GM21528 (cell line): ENCODE measurements around the gene UBAP2L.

Experiments
- ATAC-seq: cut with Tn5 transposase; IDR thresholded peaks from one replicate; pipeline ENCODE4 v1.9.1; 2021; ENCODE audit warnings: mild to moderate bottlenecking, moderate library complexity; ENCODE audit not compliant: unreplicated experiment, low FRiP score

The UBAP2L gene

GRCh38 chr1:154220071-154220969 is at the start of gene UBAP2L:
Gene UBAP2L (plus strand): TSS chr1:154220955. CDS start chr1:154225124, 4,169 bp downstream.
- peak; percentile 81 for ATAC-seq

- ATAC-seq: no peak
These were observed 49.6 kb upstream of the UBAP2L start for GRCh38 chr1:154171223-154171583.

GRCh38 chr1:154171880-154172279 is 48.9 kb upstream of the UBAP2L start:
- ATAC-seq: no peak

- ATAC-seq: no peak
These were observed 46.1 kb upstream of the UBAP2L start for GRCh38 chr1:154174654-154175053.

- ATAC-seq: no peak
These were observed 44.4 kb upstream of the UBAP2L start for GRCh38 chr1:154176337-154176736.

GRCh38 chr1:154178013-154178412 is 42.7 kb upstream of the UBAP2L start:
- ATAC-seq: no peak

- no peak for ATAC-seq
These were observed 41.6 kb upstream of the UBAP2L start for GRCh38 chr1:154178911-154179811.

- ATAC-seq: no peak
These were observed 40.6 kb upstream of the UBAP2L start for GRCh38 chr1:154179946-154180687.

GRCh38 chr1:154181944-154182343 is 38.8 kb upstream of the UBAP2L start:
- peak; percentile 52 for ATAC-seq

- ATAC-seq: peak; percentile 36
These were observed 38.3 kb upstream of the UBAP2L start for GRCh38 chr1:154182344-154183045.

GRCh38 chr1:154183046-154183915 is 37.5 kb upstream of the UBAP2L start:
- ATAC-seq: peak; percentile 71

- ATAC-seq: no peak
These were observed 34.6 kb upstream of the UBAP2L start for GRCh38 chr1:154186177-154186576.

- ATAC-seq: no peak
These were observed 33.8 kb upstream of the UBAP2L start for GRCh38 chr1:154186852-154187501.

- no peak for ATAC-seq
These were observed 30.2 kb upstream of the UBAP2L start for GRCh38 chr1:154190550-154190949.

GRCh38 chr1:154191990-154192461 is 28.7 kb upstream of the UBAP2L start, which contains the start of gene TPM3:
Gene TPM3 (minus strand): TSS chr1:154192100. CDS start chr1:154192018, 82 bp downstream.
- no peak for ATAC-seq

GRCh38 chr1:154192476-154192875 is 28.3 kb upstream of the UBAP2L start:
- ATAC-seq: no peak

GRCh38 chr1:154193821-154194220 is 26.9 kb upstream of the UBAP2L start:
- no peak for ATAC-seq
